HepG2 (cell line): Measurements from ENCODE around the gene SLC9A8.

Experiments used
- PBX3 ChIP-seq: sonication (generic); formaldehyde crosslinking; IDR thresholded peaks from 2 replicates; pipeline ENCODE4 v1.8.1; 2023; ENCODE audit warnings: missing genetic modification reagents, inconsistent platforms, borderline replicate concordance
- POLR2AphosphoS2 ChIP-seq: IDR thresholded peaks from 2 replicates; pipeline ENCODE4 v1.6.1; 2011; ENCODE audit warnings: low read depth, low read length, improper control_type of control experiment
- TAF1 ChIP-seq: sonication (generic); formaldehyde crosslinking; IDR thresholded peaks from 2 replicates; pipeline ENCODE4 v1.4.0; 2020; ENCODE audit warnings: missing genetic modification reagents

- TF ChIP-seq POLR2AphosphoS2 (no peak), TAF1 (CRISPR knock-in tag) (no peak), PBX3 (CRISPR knock-in tag) (no peak)
Measured at GRCh38 chr20:49824206-49824605, 11.6 kb downstream of the SLC9A8 start.
